ENCODE measurements around the gene SP140L.

The SP140L gene

GRCh38 chr2:230449901-230450467, 123.0 kb downstream of the SP140L start:
- H3K9ac ChIP-seq (ENCODE audit: low read length): no peak overlapping the region
- H2BK15ac ChIP-seq (ENCODE audit: low read depth, poor library complexity, severe bottlenecking): no peak overlapping the region
- no peak overlapping the region for H3K4me2 ChIP-seq (ENCODE audit: low read length, poor library complexity, severe bottlenecking)
- no peak overlapping the region for H3K18ac ChIP-seq (ENCODE audit: low read depth in 1 of 2, low read length in 2 of 2)
- no peak overlapping the region for H2BK120ac ChIP-seq (ENCODE audit: low read depth, low read length)
- no peak overlapping the region for H3K4me3 ChIP-seq (ENCODE audit: insufficient read depth in 1 of 2, low read depth in 1 of 2, low read length in 2 of 2)
- 98% methylated on average over 4 of the region's 6 CpGs for WGBS
- no peak overlapping the region for H2BK5ac ChIP-seq (ENCODE audit: low read depth, low read length, poor library complexity, severe bottlenecking)
- H2BK12ac ChIP-seq (ENCODE audit: low read length in 2 of 2): no peak overlapping the region
- H3K23ac ChIP-seq (ENCODE audit: low read length in 2 of 2): no peak overlapping the region
- DNase-seq: no peak
- H3K27me3 ChIP-seq (ENCODE audit: control insufficient read depth in 1 of 2, insufficient read depth in 1 of 2, low read length in 2 of 2): no peaks in the 10 kb centered on the region
- no peak overlapping the region for H2AK5ac ChIP-seq (ENCODE audit: low read length, severe bottlenecking)
- H4K8ac ChIP-seq (ENCODE audit: low read length): no peak overlapping the region
- H2AFZ ChIP-seq (ENCODE audit: low read depth, low read length): no peak overlapping the region
- peaks cover 4% of the 10 kb centered on the region for H3K9me3 ChIP-seq (ENCODE audit: control insufficient read depth, low read length)
- H3K36me3 ChIP-seq (ENCODE audit: control insufficient read depth in 1 of 2, insufficient read depth in 2 of 2, low read depth in 1 of 2, low read length in 2 of 2): peaks cover 30 to 100% of the 10 kb centered on the region in 2 experiments
- H3K79me1 ChIP-seq (replicated peaks; ENCODE audit: low read length, poor library complexity, severe bottlenecking): peaks cover 29% of the 10 kb centered on the region
- H3K27ac ChIP-seq (ENCODE audit: low read length, poor library complexity, severe bottlenecking): no peak overlapping the region
- H4K91ac ChIP-seq (ENCODE audit: low read length): no peak overlapping the region
- peaks cover 7% of the 10 kb centered on the region for H3K4me1 ChIP-seq (ENCODE audit: control insufficient read depth, insufficient read depth, low read depth, low read length)
- H3K4ac ChIP-seq (ENCODE audit: low read depth in 1 of 2, low read length in 2 of 2): no peak overlapping the region
- no peak overlapping the region for H3K14ac ChIP-seq (ENCODE audit: low read length in 2 of 2)

- Histone ChIP-seq H2BK120ac (ENCODE audit: low read depth, low read length) (no peak overlapping the region), H3K4ac (ENCODE audit: low read depth in 1 of 2, low read length in 2 of 2) (no peak overlapping the region), H3K18ac (ENCODE audit: low read depth in 1 of 2, low read length in 2 of 2) (no peak overlapping the region), H3K4me3 (ENCODE audit: insufficient read depth in 1 of 2, low read depth in 1 of 2, low read length in 2 of 2) (no peak overlapping the region), H3K4me1 (ENCODE audit: control insufficient read depth, insufficient read depth, low read depth, low read length) (peaks cover 5% of the 10 kb centered on the region), H4K8ac (ENCODE audit: low read length) (no peak overlapping the region), H2BK5ac (ENCODE audit: low read depth, low read length, poor library complexity, severe bottlenecking) (no peak overlapping the region), H3K27ac (ENCODE audit: low read length, poor library complexity, severe bottlenecking) (no peak overlapping the region), H2AK5ac (ENCODE audit: low read length, severe bottlenecking) (no peak overlapping the region), H3K36me3 (ENCODE audit: control insufficient read depth in 1 of 2, insufficient read depth in 2 of 2, low read depth in 1 of 2, low read length in 2 of 2) (peaks cover 21 to 100% of the 10 kb centered on the region in 2 experiments), H2AFZ (ENCODE audit: low read depth, low read length) (no peak overlapping the region), H4K91ac (ENCODE audit: low read length) (no peak overlapping the region), H3K9ac (ENCODE audit: low read length) (no peak overlapping the region), H3K14ac (ENCODE audit: low read length in 2 of 2) (no peak overlapping the region), H3K9me3 (ENCODE audit: control insufficient read depth, low read length) (peaks cover 18% of the 10 kb centered on the region), H2BK12ac (ENCODE audit: low read length in 2 of 2) (no peak overlapping the region), H3K79me1 (replicated peaks; ENCODE audit: low read length, poor library complexity, severe bottlenecking) (peaks cover 22% of the 10 kb centered on the region), H3K4me2 (ENCODE audit: low read length, poor library complexity, severe bottlenecking) (no peak overlapping the region), H2BK15ac (ENCODE audit: low read depth, poor library complexity, severe bottlenecking) (no peak overlapping the region), H3K27me3 (ENCODE audit: control insufficient read depth in 1 of 2, insufficient read depth in 1 of 2, low read length in 2 of 2) (no peaks in the 10 kb centered on the region), H3K23ac (ENCODE audit: low read length in 2 of 2) (no peak overlapping the region)
- 95% methylated on average over 2 of the region's 2 CpGs for WGBS
- DNase-seq: no peak
Observed at GRCh38 chr2:230453006-230453405, 126.0 kb downstream of the SP140L start.
